HG03135 (cell line): Measurements from ENCODE around the gene MARK1.
A peak's percentile ranks its signal among the peaks of the same experiment; 100 is the strongest.

Experiments
- ATAC-seq: cut with Tn5 transposase; IDR thresholded peaks from one replicate; pipeline ENCODE4 v1.9.1; 2021; ENCODE audit warnings: mild to moderate bottlenecking, moderate library complexity; ENCODE audit not compliant: unreplicated experiment

The MARK1 gene

DNA sequence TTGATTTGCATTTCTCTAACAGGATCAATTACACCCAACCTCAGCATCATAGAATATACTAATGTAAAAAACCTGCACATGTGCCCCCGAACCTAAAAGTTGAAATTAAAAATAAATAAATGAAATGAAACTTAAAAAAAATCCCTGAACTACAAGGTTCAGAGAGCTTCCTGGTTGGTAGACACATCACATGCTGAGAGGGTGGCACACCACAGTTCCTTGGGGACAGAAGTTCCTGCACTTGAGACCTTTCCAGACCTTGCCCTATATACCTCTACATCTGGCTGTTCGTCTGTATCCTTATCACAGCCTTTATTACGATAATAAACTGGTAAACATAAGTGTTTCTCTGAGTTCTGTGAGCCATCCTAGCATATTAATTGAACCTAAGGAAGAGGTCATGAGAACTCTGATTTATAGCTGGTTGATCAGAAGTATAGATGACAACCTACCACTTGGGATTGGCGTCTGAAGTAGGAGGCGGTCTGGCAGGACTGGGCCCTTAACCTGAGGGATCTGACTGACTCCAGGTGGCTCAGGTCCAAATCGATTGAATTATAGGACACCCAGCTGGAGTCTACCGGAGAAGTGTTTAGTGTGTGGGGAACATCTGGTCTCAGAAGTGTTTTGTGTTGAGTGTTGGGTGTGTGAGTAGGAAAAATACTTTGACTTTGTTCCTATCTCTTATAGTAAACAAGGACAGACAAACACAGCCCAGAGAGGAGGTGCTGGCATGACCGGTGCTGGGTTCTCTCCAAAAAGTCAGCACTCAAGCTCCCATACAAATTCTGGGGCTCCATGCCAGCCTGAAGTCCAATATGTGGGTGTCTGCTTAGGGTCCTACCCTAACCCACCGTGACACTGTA, 181.2 kb downstream of the MARK1 start:
- ATAC-seq, result no peak

DNA sequence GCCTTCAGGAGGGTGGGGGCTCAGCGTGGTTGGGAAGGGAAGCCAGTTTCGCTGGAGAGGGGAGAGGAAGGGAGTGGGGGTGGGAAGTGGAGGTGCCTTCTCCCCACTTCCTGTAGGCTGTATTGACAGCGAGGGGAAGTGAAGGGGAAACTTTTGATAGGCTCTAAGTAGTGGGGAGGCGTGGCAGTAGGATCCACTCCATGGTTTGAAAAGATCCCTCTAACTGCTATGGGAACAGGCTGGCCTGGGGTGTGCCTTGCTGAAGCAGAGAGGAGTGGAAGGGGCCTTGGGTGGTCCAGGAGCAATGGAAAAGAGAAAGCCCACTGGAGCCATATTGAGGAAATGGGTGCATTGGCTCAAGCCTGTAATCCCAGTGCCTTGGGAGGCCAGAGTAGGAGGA, 182.4 kb downstream of the MARK1 start:
- ATAC-seq, result no peak

DNA sequence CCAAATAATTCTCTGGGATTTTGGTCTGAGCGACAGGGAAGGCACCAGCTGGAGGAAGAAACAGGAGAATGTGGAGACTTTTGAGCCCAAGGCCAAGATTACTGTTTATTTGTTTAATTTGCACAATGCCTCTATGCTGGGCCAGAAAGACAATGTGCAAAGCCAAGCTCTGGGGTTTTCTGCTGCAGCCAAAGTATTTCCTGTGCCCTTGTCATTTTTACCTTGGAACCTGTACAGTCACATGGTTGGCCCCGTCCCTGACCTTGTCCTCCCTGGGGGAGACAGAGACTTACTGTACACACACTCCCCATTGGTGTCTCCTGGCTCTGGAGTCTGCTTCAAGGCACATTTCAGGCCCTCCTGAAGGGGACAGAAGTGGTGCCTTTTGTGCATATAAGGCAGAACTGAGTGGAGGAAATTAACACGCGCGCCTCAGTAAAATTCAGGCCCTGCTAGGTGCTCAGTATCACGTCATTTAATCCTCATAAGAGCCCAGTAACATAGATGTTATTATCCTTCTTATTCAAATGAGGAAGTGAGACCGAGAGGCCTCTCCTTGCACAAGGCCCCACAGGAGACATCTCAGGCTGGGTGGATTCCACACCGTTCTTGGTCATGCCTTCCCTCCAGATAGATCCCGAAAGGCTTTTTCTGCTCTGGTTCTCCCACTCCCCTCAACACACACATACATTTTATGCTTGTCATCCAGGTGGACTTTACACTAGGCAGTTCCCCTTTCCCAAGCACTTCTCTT, 183.3 kb downstream of the MARK1 start:
- ATAC-seq, result peak; percentile 82
